Small intestine (tissue), 7 donors: Measurements from ENCODE around the gene SDF2L1. TPM values are rescaled to one million over a fixed set of nuclear protein-coding genes. Genes with fewer than 3 reads are reported as not detected.

Experiments
- DNase-seq, 2 donors: peaks; one replicate each; pipeline versions ENCODE4 v3.0.0 to v3.0.0-alpha.2; 2013
- FAIRE-seq: peaks from 2 replicates; lab custom pipeline; 2012; peaks lifted over from hg19 to GRCh38; lab: Jason Lieb, UNC
- H3K27ac ChIP-seq, 3 donors: one replicate each; pipeline ENCODE4 v1.5.1; 2013; ENCODE audit warnings: low read length in 2 of 3, mild to moderate bottlenecking in 2 of 3, control low read depth in 1 of 3, inconsistent platforms in 1 of 3, low read depth in 1 of 3, moderate library complexity in 1 of 3
- H3K27me3 ChIP-seq, 3 donors: one replicate each; pipeline ENCODE4 v1.6.1; 2013; ENCODE audit warnings: low read length in 3 of 3, inconsistent platforms in 1 of 3; ENCODE audit not compliant: control insufficient read depth in 3 of 3, insufficient read depth in 3 of 3
- H3K36me3 ChIP-seq, 3 donors: one replicate each; pipeline ENCODE4 v1.6.1; 2013; ENCODE audit warnings: low read length in 3 of 3, inconsistent platforms in 1 of 3, low read depth in 1 of 3, mild to moderate bottlenecking in 1 of 3, moderate library complexity in 1 of 3; ENCODE audit not compliant: control insufficient read depth in 3 of 3, insufficient read depth in 2 of 3
- H3K4me1 ChIP-seq, 3 donors: one replicate each; pipeline ENCODE4 v1.6.1; 2013; ENCODE audit warnings: low read length in 2 of 3, inconsistent platforms in 1 of 3, low read depth in 1 of 3, mild to moderate bottlenecking in 1 of 3, moderate library complexity in 1 of 3; ENCODE audit not compliant: control insufficient read depth in 3 of 3, insufficient read depth in 2 of 3
- H3K4me3 ChIP-seq, 3 donors: one replicate each; pipeline ENCODE4 v1.5.1; 2013; ENCODE audit warnings: low read length in 3 of 3, control low read depth in 1 of 3, inconsistent platforms in 1 of 3, low read depth in 1 of 3, mild to moderate bottlenecking in 1 of 3, moderate library complexity in 1 of 3
- H3K9me3 ChIP-seq, 2 donors: one replicate each; pipeline ENCODE4 v1.6.1; 2013; ENCODE audit warnings: low read depth in 1 of 2, low read length in 1 of 2; ENCODE audit not compliant: control insufficient read depth in 2 of 2, insufficient read depth in 1 of 2
- WGBS, 3 donors: extraction: QIAGEN DNeasy Blood & Tissue Kit; methylation state at CpG; one replicate each; pipeline ENCODE4 v1.1.7; 2013; 5-methylcytosine and 5-hydroxymethylcytosine counted together
- polyA plus RNA-seq, 4 donors: library from polyadenylated mRNA; stranded (reverse) in 3 of 4; unstranded in 1 of 4; fragments of 200-250 nt in 3 of 4; fragments of 120-200 nt in 1 of 4; gene quantifications; one replicate each; pipeline versions ENCODE4 v1.2.1 to v1.2.3, GENCODE V29; 2013
- donor health status: healthy with polysubstance abuse.
- donor health status: control.
- donor health status: control.
- donor health status: Bipolar disorder and iron deficiency.
- donor health status: healthy.

SDF2L1 gene
- polyA plus RNA-seq, 4 donors, result 25.9 to 125 (median 49.8) TPM

DNA sequence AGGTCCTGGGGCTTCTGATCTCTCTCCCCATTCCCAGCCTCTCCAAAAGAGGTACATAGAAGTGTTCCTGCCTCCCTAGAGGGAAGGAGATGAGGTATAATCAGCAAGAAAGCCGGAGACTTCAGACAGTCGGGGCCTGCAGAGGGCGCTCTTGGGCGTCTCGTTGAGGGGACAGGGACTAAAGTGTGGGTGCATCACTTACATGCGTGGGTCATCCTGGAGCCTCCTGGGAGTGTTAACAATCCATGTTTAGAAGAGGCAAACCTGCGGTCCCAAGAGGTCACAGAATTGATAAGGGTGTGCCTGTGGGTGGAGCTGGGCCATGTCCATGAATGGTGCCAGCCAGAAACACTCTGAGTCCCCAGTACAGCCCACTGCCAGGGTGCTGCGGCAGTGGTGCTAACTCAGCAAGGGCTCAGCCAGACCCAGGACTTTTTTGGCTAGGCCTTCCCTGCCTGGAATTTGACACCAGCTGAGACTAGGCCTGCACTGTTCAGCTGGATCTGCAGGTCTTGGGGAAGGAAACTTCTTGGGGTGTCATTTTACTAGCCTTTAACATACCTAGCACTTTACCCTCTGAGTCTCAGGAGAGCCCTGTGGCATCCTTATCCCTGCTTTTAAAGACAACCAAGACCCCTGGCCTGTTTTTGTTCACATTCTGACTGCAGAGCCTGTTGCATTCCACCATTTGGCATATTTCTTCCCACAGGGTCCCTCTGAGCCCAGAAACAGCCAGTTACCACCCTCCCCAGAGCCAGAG lies 17.8 kb upstream of the SDF2L1 start:
- Histone ChIP-seq H3K4me1 (peaks cover 3 to 12% (median 3%) of the 10 kb centered on the region in 3 donors), H3K27me3 (no peaks in the 10 kb centered on the region), H3K4me3 (no peak overlapping the region), H3K27ac (no peak overlapping the region), H3K36me3 (peaks cover 0 to 85% (median 10%) of the 10 kb centered on the region in 3 donors), H3K9me3 (no peaks in the 10 kb centered on the region)
- no peak for FAIRE-seq
- DNase-seq, result peak in 1 of 2 donors; percentile 32
- 58 to 65% (median 65%) methylated on average over 8 of the region's 8 CpGs for WGBS, 3 donors

DNA sequence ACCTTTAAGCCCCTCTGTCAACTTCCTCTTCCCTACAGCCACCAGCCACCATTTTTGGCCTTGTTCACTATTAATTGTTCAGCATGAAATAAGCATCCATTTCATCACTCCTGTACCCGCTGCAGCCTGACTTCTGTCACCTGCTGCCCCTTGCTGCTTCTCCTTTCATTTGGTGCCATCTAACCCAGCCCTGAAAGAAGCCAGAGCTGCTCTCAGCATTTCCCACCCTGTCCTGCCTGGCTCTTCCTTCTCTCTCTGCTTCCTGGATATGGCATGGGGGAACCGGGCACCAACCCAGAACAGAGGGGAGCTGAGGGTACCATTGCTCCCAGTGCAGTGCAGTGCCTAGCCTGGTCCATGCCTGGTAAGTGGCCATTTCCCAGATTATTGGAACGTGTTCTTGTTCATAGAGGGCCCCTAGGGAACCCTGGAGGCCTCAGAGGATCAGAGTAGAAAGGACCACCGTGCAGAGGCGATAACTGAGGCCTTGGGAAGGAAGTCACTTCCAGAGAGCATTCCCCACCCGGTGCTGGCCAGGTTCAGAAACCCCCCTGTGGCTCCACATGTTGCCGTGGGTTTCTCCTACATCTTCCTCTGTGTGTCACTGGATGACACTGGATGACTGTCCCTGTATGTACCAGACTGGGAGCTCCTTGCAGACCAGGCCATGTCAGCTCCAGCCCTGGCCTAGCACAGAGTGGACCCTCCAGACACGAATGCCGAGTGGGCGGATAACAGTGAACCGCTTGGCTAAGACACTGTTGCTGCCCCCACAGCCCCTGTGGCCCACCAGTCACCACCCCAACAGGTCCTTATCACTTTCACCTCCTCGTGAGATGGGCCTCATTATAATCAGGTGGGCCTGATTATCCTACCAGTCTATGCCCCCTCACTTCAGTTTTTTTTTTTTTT lies 17.0 kb upstream of the SDF2L1 start:
- 82 to 84% (median 84%) methylated on average over 12 of the region's 12 CpGs for WGBS, 3 donors
- Histone ChIP-seq H3K36me3 (peaks cover 0 to 77% (median 10%) of the 10 kb centered on the region in 3 donors), H3K4me3 (no peak overlapping the region), H3K27me3 (no peaks in the 10 kb centered on the region), H3K4me1 (peaks cover 3 to 12% (median 3%) of the 10 kb centered on the region in 3 donors), H3K9me3 (no peaks in the 10 kb centered on the region), H3K27ac (no peak overlapping the region)
- DNase-seq (no peak), FAIRE-seq (no peak)

DNA sequence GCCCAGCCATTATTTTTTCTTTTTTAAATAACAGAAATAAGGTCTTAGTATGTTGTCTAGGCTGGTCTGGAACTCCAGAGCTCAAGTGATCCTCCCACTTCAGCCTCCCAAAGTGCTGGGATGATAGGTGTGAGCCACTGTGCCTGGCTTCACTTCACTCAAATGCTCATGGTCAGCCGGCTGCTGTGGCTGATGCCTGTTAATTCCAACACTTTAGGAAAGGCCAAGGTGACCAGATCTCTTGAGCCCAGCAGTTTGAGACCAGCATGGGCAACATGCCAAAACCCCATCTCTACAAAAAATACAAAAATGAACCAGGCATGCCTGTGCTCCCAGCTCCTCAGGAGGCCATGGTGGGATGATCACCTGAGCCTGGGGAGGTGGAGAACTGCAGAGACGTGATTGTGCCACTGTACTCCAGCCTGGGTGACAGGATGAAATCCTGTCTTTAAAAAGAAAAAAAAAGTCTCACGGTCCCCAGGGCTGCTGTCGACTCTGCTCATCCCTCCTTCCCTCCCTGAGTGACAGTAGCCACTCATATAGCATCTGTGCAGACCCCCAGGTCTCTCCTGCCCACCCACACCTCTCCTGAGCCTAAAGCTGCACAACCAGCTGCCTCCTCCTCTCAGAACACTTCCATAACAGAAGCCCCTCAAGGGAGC lies 15.9 kb upstream of the SDF2L1 start:
- H3K9me3 ChIP-seq, result no peaks in the 10 kb centered on the region
- H3K36me3 ChIP-seq, result peaks cover 0 to 67% (median 10%) of the 10 kb centered on the region in 3 donors
- FAIRE-seq (no peak), DNase-seq (no peak)
- H3K4me3 ChIP-seq, result no peak overlapping the region
- H3K27me3 ChIP-seq, result no peaks in the 10 kb centered on the region
- WGBS, 3 donors, result 58 to 71% (median 69%) methylated on average over 4 of the region's 4 CpGs
- no peak overlapping the region for H3K27ac ChIP-seq
- H3K4me1 ChIP-seq, result peaks cover 3 to 12% (median 3%) of the 10 kb centered on the region in 3 donors

DNA sequence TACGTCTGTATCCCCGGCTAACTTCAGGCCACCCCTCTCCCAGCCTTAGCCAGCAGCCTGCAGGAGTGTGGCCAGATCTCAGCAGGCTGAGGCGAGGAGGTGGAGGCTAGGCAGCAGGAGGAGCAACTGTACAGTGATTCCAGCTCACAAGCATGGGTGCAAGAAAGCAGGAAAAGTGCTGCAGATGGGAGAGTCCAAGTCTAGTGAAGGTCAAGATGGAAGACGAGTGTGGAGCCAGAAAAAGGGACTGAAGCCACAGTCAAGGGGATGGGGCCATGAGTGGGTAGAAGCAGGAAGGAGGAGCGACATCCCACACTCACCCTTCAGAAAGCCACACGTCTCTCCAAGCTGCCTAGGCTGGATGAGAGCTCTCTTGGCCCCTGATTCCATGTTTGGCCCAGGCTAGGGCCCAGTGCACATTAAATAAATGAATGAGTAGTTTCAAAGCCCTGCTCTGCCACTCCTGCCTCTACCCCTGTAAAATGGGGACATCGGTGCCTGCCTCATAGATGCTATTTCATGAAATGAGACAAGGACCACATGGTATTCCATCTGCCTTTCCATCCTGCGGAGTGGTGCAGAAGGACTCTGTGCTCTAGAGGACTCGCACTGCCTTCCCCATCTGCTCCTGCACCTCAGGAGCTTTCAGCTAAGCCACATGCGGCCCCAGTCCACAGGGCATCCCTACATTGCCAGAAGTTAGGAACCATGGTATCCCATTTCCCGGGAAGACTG lies 15.2 kb upstream of the SDF2L1 start:
- H3K4me3 ChIP-seq, result no peak overlapping the region
- no peak overlapping the region for H3K27ac ChIP-seq
- 79 to 84% (median 80%) methylated on average over 11 of the region's 11 CpGs for WGBS, 3 donors
- no peak for DNase-seq
- H3K4me1 ChIP-seq, result peaks cover 3 to 12% (median 3%) of the 10 kb centered on the region in 3 donors
- no peaks in the 10 kb centered on the region for H3K27me3 ChIP-seq
- H3K9me3 ChIP-seq, result no peaks in the 10 kb centered on the region
- H3K36me3 ChIP-seq, result peaks cover 0 to 63% (median 9%) of the 10 kb centered on the region in 3 donors
- FAIRE-seq, result no peak

DNA sequence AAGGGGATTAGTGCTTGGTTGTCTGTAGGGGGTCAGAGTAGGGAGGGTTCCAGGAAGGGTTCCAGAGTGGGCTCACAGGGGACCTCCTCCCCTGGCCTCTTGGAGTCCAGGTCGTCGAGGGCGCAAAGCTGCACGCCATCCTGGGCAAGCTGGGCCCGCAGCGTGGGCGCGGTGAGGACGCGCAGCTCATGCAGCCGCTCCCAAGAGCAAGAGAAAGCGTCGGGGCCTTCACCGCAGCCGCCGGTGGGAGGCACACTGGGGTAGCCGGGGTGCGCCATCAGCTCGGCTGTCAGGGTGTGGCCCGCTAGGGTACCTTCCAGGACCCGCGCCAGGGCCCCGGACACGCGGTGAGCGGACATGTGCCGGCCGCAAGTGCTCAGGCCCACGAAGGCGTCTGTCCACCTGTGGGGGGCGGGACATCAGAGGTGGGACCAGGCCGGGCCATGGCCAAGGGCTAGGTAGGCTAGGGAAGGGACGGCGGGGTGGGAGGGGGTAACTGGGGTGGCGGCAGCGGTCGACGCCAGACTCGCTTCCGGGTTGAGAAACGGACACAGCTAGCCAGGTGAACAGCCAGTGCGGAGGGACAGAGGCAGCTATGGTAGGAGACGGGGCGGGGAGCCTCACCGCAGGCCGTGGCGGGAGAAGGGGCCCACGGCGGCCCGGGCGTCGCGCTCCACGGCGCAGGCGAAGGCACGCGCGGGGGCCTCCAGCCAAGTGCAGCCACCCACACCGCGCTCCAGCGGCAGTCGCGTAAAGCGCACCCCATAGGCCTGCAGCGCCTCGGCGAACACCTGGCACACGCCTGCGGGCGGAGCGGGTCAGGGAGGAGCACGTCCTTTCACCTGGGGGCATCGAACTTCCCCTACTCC lies 13.5 kb upstream of the SDF2L1 start:
- no peaks in the 10 kb centered on the region for H3K9me3 ChIP-seq
- peak overlapping the region; percentile 9 to 90 (median 84) for H3K27ac ChIP-seq
- H3K36me3 ChIP-seq, result peaks cover 0 to 46% (median 3%) of the 10 kb centered on the region in 3 donors
- FAIRE-seq, result no peak
- no peak for DNase-seq
- WGBS, 3 donors, result 63 to 75% (median 65%) methylated on average over 50 to 74 of the region's 74 CpGs
- peaks cover 3 to 12% (median 3%) of the 10 kb centered on the region in 3 donors for H3K4me1 ChIP-seq
- no peaks in the 10 kb centered on the region for H3K27me3 ChIP-seq
- H3K4me3 ChIP-seq, result peak overlapping the region in 2 of 3 donors; percentile 87 to 98

DNA sequence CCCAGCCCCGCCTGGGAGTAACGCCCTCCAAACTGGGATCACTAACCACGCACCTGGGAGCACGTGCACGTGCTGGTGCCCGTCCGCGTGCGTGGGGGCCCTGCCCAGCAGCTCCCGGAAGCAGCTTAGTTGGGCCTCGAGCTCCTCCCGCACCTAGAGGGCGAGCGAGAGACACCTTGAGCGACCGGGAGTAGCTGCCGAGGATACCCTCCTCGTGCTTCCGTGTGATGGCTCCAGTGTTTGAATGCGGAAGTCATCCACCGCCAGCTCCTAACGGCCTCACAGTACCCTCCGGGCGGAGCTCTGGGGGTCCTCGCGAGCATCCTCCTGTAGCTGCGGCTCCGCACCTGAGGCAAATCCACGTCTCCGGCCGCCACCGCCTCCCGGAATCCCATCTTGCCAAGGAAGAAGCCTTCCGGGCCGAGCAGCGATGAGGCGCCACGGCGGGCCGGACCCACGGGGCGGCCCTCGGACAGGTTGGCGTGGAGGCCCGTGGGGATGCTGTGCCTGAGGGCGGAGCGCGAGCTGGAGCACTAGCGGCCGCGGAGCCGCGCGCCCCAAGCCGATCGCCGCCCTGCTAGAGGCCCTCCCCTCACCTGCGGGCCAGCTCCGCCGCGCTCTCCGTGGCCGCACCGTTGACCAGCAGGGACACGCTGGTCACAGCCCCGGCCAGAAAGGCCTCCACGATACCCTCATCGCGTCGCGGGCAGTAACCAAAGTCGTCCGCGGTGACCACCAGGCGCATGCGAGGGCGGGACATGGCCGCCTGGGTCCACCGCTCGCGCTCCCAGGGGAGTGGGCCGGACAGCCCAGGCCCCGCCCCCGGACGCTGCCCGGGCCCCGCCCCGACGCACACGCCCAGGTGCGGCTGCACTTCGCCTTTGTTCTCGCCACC lies 12.6 kb upstream of the SDF2L1 start, which contains the start of gene YDJC:
Gene YDJC (minus strand): TSS at position 768 of the 895 bp plus-strand sequence. CDS start 8 bp downstream, at position 760.
- H3K9me3 ChIP-seq, result no peaks in the 10 kb centered on the region
- DNase-seq (peak; percentile 97), FAIRE-seq (no peak)
- 0 to 1% (median 1%) methylated on average over 77 to 93 of the region's 93 CpGs for WGBS, 3 donors
- H3K27me3 ChIP-seq, result no peaks in the 10 kb centered on the region
- H3K36me3 ChIP-seq, result peaks cover 0 to 38% (median 3%) of the 10 kb centered on the region in 3 donors
- H3K27ac ChIP-seq, result peak within 1 kb of the TSS; percentile 60 to 90 (median 84)
- peak within 1 kb of the TSS; percentile 87 to 98 (median 92) for H3K4me3 ChIP-seq
- H3K4me1 ChIP-seq, result peaks cover 0 to 12% (median 3%) of the 10 kb centered on the region in 3 donors
